Osteocyte (in vitro differentiated cells): Measurements from ENCODE around the gene DDN. TPM values are rescaled to one million over a fixed set of nuclear protein-coding genes. Genes with fewer than 3 reads are reported as not detected.

Experiments
- DNase-seq: peaks from one replicate; pipeline ENCODE4 v3.0.0; 2021; ENCODE audit warnings: mixed read lengths; ENCODE audit not compliant: unreplicated experiment; ENCODE audit errors: extremely low spot score
- H3K27ac Mint-ChIP-seq: one replicate; pipeline ENCODE4 v1.8.0; 2021; ENCODE audit warnings: mild to moderate bottlenecking, mixed read lengths; ENCODE audit not compliant: unreplicated experiment
- H3K27me3 Mint-ChIP-seq: one replicate; pipeline ENCODE4 v1.8.0; 2021; ENCODE audit warnings: mixed read lengths; ENCODE audit not compliant: unreplicated experiment
- H3K36me3 Mint-ChIP-seq: one replicate; pipeline ENCODE4 v1.8.0; 2021; ENCODE audit warnings: mixed read lengths; ENCODE audit not compliant: unreplicated experiment
- H3K4me1 Mint-ChIP-seq: one replicate; pipeline ENCODE4 v1.8.0; 2021; ENCODE audit warnings: mixed read lengths; ENCODE audit not compliant: unreplicated experiment
- H3K4me3 Mint-ChIP-seq: one replicate; pipeline ENCODE4 v1.8.0; 2021; ENCODE audit warnings: mild to moderate bottlenecking, moderate library complexity, mixed read lengths; ENCODE audit not compliant: unreplicated experiment
- H3K9me3 Mint-ChIP-seq: one replicate; pipeline ENCODE4 v1.8.0; 2021; ENCODE audit warnings: mixed read lengths; ENCODE audit not compliant: unreplicated experiment
- CTCF ChIP-seq: fragments of 200-600 bp; sonication (generic); IDR thresholded peaks from 2 replicates; pipeline ENCODE4 v1.5.0; 2021; ENCODE audit warnings: antibody characterized with exemption, mild to moderate bottlenecking, moderate library complexity
- total RNA-seq: library from RNA; stranded (reverse); gene quantifications from 2 replicates; pipeline ENCODE4 v1.2.1, GENCODE V29; 2021

DDN gene
- total RNA-seq, 1 donor from 2014 or later = 0.08 TPM

GRCh38 chr12:48972952-48973483 is 26.2 kb downstream of the DDN start:
- no peaks in the 10 kb centered on the region for H3K9me3 Mint-ChIP-seq
- no peak overlapping the region for H3K27ac Mint-ChIP-seq
- peaks cover 79% of the 10 kb centered on the region for H3K27me3 Mint-ChIP-seq
- peaks cover 29% of the 10 kb centered on the region for H3K4me1 Mint-ChIP-seq
- TF ChIP-seq CTCF = no peak
- no peaks in the 10 kb centered on the region for H3K36me3 Mint-ChIP-seq
- H3K4me3 Mint-ChIP-seq = no peak overlapping the region
- DNase-seq = no peak

GRCh38 chr12:48972213-48972951 is 26.8 kb downstream of the DDN start:
- Mint-ChIP-seq H3K27me3 (peaks cover 73% of the 10 kb centered on the region), H3K36me3 (no peaks in the 10 kb centered on the region)

GRCh38 chr12:48970702-48971334 is 28.4 kb downstream of the DDN start:
- no peak overlapping the region for H3K27ac Mint-ChIP-seq
- H3K36me3 Mint-ChIP-seq = no peaks in the 10 kb centered on the region
- H3K27me3 Mint-ChIP-seq = peaks cover 65% of the 10 kb centered on the region
- no peak for DNase-seq
- peak overlapping the region; percentile 60 for H3K4me3 Mint-ChIP-seq
- peaks cover 21% of the 10 kb centered on the region for H3K4me1 Mint-ChIP-seq
- no peak for TF ChIP-seq CTCF
- H3K9me3 Mint-ChIP-seq = no peaks in the 10 kb centered on the region

More at GRCh38 chr12:48972213-48972951, 26.8 kb downstream of the DDN start:
- H3K9me3 Mint-ChIP-seq = no peaks in the 10 kb centered on the region
- TF ChIP-seq CTCF = no peak
- DNase-seq = no peak
- peak overlapping the region; percentile 67 for H3K4me3 Mint-ChIP-seq
- peaks cover 24% of the 10 kb centered on the region for H3K4me1 Mint-ChIP-seq
- H3K27ac Mint-ChIP-seq = no peak overlapping the region

GRCh38 chr12:48969833-48970701 is 29.1 kb downstream of the DDN start:
- H3K27ac Mint-ChIP-seq = no peak overlapping the region
- no peaks in the 10 kb centered on the region for H3K36me3 Mint-ChIP-seq
- no peaks in the 10 kb centered on the region for H3K9me3 Mint-ChIP-seq
- DNase-seq = no peak
- H3K4me1 Mint-ChIP-seq = peaks cover 21% of the 10 kb centered on the region
- peaks cover 66% of the 10 kb centered on the region for H3K27me3 Mint-ChIP-seq
- H3K4me3 Mint-ChIP-seq = no peak overlapping the region
- TF ChIP-seq CTCF = peak; percentile 20
